ENCODE data around the gene CHL1. TPM values are rescaled to one million over a fixed set of nuclear protein-coding genes. Genes with fewer than 3 reads are reported as not detected.

CHL1 gene
- total RNA-seq, 4 donors from 2014 or later, result 3.7 to 44.3 (median 23.4) TPM

- H3K4me1 ChIP-seq, result no peaks in the 10 kb centered on the region
- WGBS, 2 donors, result 39% methylated on average over 2 of the region's 2 CpGs
- no peak overlapping the region for H3K27ac ChIP-seq
- intact Hi-C loops (cut with DNase I), result no loop called here
- H3K9me3 ChIP-seq, result no peaks in the 10 kb centered on the region
- no peaks in the 10 kb centered on the region for H3K36me3 ChIP-seq
- no peak for TF ChIP-seq POLR2A (IDR thresholded peaks at IDR 0.05)
- TF ChIP-seq, protein P1, sequence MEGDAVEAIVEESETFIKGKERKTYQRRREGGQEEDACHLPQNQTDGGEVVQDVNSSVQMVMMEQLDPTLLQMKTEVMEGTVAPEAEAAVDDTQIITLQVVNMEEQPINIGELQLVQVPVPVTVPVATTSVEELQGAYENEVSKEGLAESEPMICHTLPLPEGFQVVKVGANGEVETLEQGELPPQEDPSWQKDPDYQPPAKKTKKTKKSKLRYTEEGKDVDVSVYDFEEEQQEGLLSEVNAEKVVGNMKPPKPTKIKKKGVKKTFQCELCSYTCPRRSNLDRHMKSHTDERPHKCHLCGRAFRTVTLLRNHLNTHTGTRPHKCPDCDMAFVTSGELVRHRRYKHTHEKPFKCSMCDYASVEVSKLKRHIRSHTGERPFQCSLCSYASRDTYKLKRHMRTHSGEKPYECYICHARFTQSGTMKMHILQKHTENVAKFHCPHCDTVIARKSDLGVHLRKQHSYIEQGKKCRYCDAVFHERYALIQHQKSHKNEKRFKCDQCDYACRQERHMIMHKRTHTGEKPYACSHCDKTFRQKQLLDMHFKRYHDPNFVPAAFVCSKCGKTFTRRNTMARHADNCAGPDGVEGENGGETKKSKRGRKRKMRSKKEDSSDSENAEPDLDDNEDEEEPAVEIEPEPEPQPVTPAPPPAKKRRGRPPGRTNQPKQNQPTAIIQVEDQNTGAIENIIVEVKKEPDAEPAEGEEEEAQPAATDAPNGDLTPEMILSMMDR (IDR thresholded peaks at IDR 0.05), result no peak
- H3K27me3 ChIP-seq, result no peaks in the 10 kb centered on the region
- no peak overlapping the region for H3K4me3 ChIP-seq
- no peak for DNase-seq
These were observed 258.4 kb downstream of the CHL1 start for GRCh38 chr3:454986-455385.

GRCh38 chr3:458124-458523 is 261.6 kb downstream of the CHL1 start:
- Histone ChIP-seq H3K27me3 (no peaks in the 10 kb centered on the region), H3K36me3 (no peaks in the 10 kb centered on the region), H3K4me1 (no peaks in the 10 kb centered on the region), H3K4me3 (no peak overlapping the region), H3K27ac (no peak overlapping the region), H3K9me3 (no peaks in the 10 kb centered on the region)
- TF ChIP-seq POLR2A (IDR thresholded peaks at IDR 0.05), result no peak
- TF ChIP-seq, protein P1 (IDR thresholded peaks at IDR 0.05), result no peak
- no peak for DNase-seq
- intact Hi-C loops (cut with DNase I), result no loop called here
- WGBS, 2 donors, result 46 to 61% methylated on average over 3 of the region's 3 CpGs

DNA sequence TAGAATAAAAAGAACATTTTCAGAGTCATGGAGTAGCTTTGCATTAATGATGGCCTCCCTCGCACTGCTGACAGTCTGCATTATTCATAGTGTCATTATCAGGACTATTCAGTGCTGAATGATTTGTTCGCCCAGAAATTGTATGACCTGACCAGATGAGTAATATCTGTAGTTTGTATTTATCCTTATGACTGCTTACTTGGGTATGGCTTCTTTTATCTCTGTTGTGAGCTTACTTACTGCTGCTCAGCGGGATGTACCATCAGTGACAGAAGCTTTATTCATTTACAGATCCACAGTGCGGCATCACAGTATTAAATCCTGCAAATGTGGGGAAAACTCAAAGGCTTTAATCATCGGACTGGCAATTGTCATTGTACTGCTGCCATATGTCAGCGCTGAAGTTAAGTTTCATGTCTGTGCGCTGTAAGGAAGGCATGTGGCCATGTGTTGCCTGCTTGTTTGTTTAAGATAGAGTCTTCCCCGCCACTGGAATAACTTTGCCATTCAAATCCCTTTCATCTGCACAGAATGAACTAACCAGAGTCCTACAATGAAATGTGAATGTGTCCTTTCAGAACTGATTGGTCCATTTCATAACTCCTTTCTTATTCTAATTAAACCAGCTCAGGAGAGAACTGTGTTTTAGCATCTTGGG is 262.2 kb downstream of the CHL1 start:
- H3K4me3 ChIP-seq, result no peak overlapping the region
- H3K4me1 ChIP-seq, result no peaks in the 10 kb centered on the region
- TF ChIP-seq, protein P1 (IDR thresholded peaks at IDR 0.05), result no peak
- TF ChIP-seq POLR2A (IDR thresholded peaks at IDR 0.05), result no peak
- no peak for DNase-seq
- H3K27ac ChIP-seq, result no peak overlapping the region
- no peaks in the 10 kb centered on the region for H3K36me3 ChIP-seq
- H3K27me3 ChIP-seq, result no peaks in the 10 kb centered on the region
- intact Hi-C loops (cut with DNase I), result no loop called here
- no peaks in the 10 kb centered on the region for H3K9me3 ChIP-seq
- WGBS, 2 donors, result 53 to 58% methylated on average over 8 of the region's 8 CpGs

Small RNAs within 50 kb of the gene (small RNA-seq; reads per million reads assigned to genes)
- gene RNU6-1194P, result 0 reads per million in 4 donors

Data from esophagus squamous epithelium (tissue), 5 donors.